Measurements from ENCODE around the gene NRAS.
A peak's percentile ranks its signal among the peaks of the same experiment; 100 is the strongest.
"Not testable (repeated sequence)": the region's sequence is repeated elsewhere in the genome, so short reads cannot be mapped to it uniquely, and the experiment has no call there.

Gene NRAS

DNA sequence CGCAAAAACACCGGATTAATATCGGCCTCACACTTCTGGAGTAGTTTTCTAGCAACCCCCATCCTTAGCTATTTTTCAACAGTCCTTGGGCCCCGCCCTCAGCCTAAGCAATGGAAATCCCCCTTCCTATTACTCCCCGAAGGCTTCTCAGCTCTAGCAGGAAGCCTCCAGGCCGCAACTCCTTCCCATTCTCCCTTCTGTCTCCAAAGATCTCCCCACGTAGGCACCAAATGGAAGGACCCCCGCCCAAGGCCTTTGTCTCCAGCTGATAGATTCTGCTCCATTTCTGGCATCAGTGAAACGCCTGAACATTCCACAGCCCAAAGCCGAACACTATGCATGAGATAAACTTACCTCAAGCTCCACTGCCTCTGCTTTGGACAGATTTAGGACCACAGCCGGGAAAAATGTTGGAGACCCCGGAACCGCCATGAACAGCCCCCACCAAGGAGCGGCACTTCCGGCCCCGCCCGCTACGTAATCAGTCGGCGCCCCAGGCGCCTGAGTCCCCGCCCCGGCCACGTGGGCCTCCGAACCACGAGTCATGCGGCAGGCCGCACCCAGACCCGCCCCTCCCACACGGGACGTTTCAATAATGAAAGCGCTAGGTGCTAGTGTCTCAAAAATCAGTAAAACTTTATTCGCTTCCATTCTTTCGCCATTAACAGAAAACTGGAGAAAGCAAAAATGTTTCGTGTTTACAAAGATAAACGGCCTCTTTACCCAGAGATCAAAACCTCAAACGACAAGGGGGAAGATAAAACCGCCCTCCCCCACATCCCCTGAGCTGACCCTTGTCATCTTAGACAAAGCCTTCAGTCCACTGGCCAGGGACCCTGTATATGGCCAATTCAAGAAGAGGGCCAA, at the start of gene NRAS:
NRAS (minus strand) TSS at position 468 of the 867 bp plus-strand sequence. CDS start 611 bp downstream, outside the sequence.
- peak; percentile 94 for DNase-seq

- DNase-seq, result no peak
Observed at GRCh38 chr1:114764689-114765088, 48.1 kb upstream of the NRAS start.

GRCh38 chr1:114758256-114758832, 41.8 kb upstream of the NRAS start:
- DNase-seq, result no peak

DNA sequence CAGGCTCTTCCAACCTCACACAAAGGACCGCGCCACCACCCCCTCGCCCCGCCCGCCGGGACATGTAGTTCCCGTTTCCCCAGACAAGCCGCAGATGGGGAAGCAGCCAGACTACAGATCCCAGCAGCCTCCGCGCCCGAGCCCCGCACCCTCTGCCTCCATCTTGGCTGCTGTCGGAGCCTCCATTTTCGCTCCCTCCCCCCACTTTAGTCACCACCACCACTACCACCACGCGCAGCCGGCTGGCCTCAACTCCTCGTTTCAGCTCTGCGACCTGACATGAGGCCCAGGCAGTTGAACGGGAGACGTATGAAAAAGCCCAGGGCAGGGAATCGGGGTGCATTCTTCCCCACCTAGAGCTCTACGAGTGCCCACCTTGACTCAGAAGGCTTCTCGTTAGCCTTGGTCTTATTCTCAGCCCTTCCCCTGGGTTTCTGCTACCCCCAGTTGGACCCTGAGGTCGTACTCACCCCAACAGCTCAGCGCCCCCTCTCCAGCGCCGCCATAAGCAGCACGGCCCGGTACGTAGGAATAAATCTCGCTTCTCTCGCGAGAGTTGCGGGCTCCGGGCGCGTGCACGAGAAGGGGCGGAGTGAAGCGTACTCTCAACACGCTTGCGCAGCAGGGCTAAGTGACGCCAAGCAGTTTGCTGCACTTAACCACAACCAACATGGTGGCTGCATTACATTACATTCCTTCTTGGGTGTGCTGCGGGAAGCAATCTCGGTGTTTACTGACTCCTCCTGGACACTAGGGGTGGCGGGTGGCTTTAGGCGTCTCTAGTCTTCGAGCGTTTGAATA, 41.1 kb upstream of the NRAS start, which contains the start of gene CSDE1:
CSDE1 (minus strand) TSS at position 530 of the 801 bp plus-strand sequence. CDS start 18,094 bp downstream, outside the sequence.
- peak; percentile 96 for DNase-seq

DNA sequence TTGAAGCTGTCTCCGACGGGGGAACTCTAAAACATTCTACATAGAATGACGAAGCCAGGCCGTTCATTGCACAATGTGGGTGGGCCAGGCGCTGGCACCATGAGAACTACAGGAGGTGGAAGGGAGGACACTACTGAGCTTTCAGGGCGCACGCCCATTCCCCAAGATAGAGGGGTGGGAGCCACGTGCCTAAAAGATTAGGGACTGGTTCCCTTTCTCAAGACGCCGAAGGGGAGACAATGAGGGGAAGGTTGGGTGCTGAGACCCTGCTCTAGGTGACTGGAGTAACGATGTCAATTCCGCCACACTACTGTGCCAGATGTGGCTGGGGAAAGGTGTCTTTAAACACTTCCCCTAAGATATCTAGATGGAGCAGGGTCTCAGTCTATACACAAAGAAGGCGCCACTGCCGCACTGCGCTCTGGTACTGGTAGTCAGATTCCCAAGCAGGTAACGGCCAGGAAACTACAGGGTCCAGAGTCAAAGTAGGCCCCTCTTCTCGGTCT, 40.4 kb upstream of the NRAS start:
- no peak for DNase-seq

DNA sequence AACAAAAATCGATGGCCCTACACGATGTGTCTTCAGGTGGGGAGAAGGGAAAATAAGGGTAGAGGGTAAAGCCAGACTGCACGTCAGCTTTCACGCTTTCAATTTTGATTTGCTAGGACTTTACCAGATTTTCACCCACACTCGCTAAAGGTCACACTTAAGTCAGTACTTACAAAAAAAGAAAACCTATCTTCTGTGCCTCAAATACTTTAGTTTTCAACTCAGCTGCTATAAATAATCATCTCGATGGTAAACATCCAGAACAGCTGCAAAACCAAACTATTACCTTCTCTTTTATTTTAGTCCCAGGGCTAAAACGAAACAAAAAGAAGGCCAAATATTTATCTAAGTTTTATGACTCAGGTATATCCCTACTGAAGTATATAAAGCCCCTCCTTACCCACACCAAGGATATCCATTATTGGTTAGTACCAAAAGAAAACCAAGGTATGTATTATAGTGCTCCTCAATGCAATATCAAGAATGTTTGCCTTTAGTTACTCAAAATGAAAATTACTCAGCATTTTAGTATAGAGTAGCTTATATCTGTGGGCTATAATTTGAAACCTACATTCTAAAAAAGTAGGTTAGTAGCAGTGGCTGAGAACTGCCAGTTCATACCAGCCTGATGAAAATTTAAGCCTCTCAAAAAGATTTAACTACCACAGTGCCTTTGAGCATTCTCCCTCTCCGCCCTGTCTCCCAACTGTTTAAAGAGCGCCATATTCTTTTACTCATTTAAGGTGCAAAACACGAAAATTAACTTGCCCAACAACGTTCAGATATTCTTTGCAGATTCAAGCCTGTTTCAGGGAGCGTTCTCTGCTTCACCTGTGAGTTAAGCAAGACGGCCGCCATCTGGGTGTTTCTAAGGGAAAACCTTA, 39.7 kb upstream of the NRAS start:
- DNase-seq, result no peak

GRCh38 chr1:114755006-114755931, 38.7 kb upstream of the NRAS start:
- no peak for DNase-seq

- DNase-seq, result not testable (repeated sequence)
Observed at GRCh38 chr1:114753702-114754101, 37.1 kb upstream of the NRAS start.

GRCh38 chr1:114753143-114753542, 36.6 kb upstream of the NRAS start:
- no peak for DNase-seq

- DNase-seq, result no peak
Observed at GRCh38 chr1:114750780-114751179, 34.2 kb upstream of the NRAS start.

- DNase-seq, result no peak
Observed at GRCh38 chr1:114749835-114750234, 33.3 kb upstream of the NRAS start.

- no peak for DNase-seq
Observed at GRCh38 chr1:114746450-114747121, 30.0 kb upstream of the NRAS start.

- DNase-seq, result no peak
Observed at GRCh38 chr1:114745291-114745690, 28.7 kb upstream of the NRAS start.

DNA sequence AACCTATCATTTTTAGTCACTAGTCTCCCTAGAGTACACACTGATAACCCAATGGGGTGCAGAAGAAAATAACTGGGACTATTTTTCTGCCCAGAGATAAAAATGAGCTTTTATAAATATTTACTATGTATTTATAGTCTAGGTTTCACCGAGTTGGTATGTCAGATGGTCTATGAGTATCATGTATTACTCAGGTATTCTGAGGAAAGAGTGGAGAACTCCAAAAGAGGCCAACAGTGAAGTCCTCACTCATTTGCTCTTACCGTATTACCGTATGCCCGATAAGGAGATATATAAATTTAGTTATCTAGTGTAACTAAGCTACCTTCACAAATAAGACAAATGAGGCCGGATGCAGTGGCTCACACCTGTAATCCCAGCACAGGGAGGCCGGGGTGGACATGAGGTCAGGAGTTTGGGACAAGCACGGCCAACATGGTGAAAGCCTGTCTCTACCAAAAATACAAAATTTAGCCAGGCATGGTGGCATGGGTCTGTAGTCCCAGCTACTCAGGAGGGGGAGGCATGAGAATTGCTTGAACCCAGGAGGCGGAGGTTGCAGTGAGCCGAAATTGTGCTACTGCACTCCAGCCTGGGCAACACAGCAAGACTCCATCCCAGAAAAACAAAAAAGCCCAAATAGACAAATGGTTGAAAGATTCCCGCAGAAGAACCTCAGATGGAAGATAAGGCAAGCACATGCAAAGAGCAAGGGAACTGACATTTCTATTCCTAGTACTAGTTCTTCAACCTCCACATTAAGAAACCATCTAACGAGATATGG, 25.6 kb upstream of the NRAS start:
- no peak for DNase-seq

GRCh38 chr1:114740331-114740730, 23.8 kb upstream of the NRAS start:
- no peak for DNase-seq

DNA sequence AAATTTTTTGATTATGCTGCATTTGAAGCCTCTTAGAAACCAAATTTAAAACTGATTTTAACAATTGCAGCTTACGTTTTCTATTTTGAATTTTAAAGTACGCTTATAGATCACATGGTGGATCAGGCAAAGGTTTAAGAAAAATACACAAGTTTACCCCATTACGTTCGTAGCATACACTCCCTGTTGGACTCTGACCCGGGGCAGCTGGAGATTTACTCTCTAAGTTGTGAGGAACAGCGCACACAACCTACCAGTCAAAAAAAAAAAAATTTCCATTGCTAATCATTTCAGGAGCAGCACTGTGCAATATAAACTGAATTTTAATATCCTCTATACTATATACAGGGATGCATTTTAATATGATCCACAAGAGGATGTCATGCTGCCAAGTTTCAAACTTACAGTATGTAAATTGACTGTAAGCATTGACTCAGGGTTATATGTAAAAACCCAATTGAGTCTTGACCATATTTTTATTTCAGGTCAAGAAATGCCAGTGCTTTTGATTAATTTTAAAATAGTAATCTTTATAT, 20.8 kb upstream of the NRAS start:
- DNase-seq, result no peak

- DNase-seq, result no peak
Observed at GRCh38 chr1:114735479-114735878, 18.9 kb upstream of the NRAS start.

- DNase-seq, result no peak
Observed at GRCh38 chr1:114729782-114730181, 13.2 kb upstream of the NRAS start.

GRCh38 chr1:114728553-114728952, 12.0 kb upstream of the NRAS start:
- no peak for DNase-seq

All from CD4-positive, alpha-beta T cell treated with Interleukin-6 for 4 hours (primary cell).